GM12878 (cell line): ENCODE measurements around the gene MTA3. TPM values are rescaled to one million over a fixed set of nuclear protein-coding genes. Genes with fewer than 3 reads are reported as not detected.

ENCODE experiments used
- ATAC-seq: fragments of 200-7000 bp; cut with Tn5 transposase; 3 replicates; pipeline ENCODE4 v1.9.1; 2020; ENCODE audit warnings: mild to moderate bottlenecking, moderate library complexity
- BruUV-seq: library from RNA; stranded (reverse); fragments of 400-500 nt; replicated peaks from 2 replicates; lab custom pipeline; 2021; lab: Mats Ljungman, UMichigan
- CTCF ChIA-PET: fragments of 300-600 bp; sonication (Branson Sonifier 250); formaldehyde crosslinking; extraction: SDS; loops from one replicate; lab custom pipeline; 2021; ENCODE audit warnings: inconsistent platforms; lab: Yijun Ruan, JAX
- POLR2A ChIA-PET: fragments of 350-600 bp; formaldehyde crosslinking; extraction: SDS; loops from one replicate; lab custom pipeline; 2021; ENCODE audit warnings: inconsistent platforms; lab: Charles Lee
- RAD21 ChIA-PET: fragments of 300-600 bp; sonication (Branson Sonifier 250); formaldehyde crosslinking; loops from one replicate; lab custom pipeline; 2023; ENCODE audit warnings: antibody characterized with exemption; ENCODE audit not compliant: unreplicated experiment; lab: Charles Lee
- SMC1A ChIA-PET: fragments of 300-600 bp; sonication (Branson Sonifier 250); formaldehyde crosslinking; loops from one replicate; lab custom pipeline; 2023; ENCODE audit not compliant: unreplicated experiment, uncharacterized antibody; lab: Charles Lee
- DNase-seq: peaks from one replicate; pipeline ENCODE4 v3.0.0-alpha.2; 2011; ENCODE audit warnings: low read depth, low spot score
- FAIRE-seq: peaks from 3 replicates; lab custom pipeline; 2011; peaks lifted over from hg19 to GRCh38; lab: Jason Lieb, UNC
- H2AFZ ChIP-seq: 2 replicates; pipeline ENCODE4 v1.6.0; 2011; ENCODE audit warnings: low read depth, low read length, control low read depth; ENCODE audit not compliant: control insufficient read depth
- H3K27ac ChIP-seq: 2 replicates; pipeline ENCODE4 v1.5.1; 2011; ENCODE audit warnings: control low read depth; ENCODE audit not compliant: control insufficient read depth, insufficient read depth
- H3K27me3 ChIP-seq, 2 experiments: replicated peaks in 1 of 2; 2 replicates each; pipeline versions ENCODE4 v1.6.0 to v1.6.1; 2011; ENCODE audit warnings: low read length in 1 of 2; ENCODE audit not compliant: control insufficient read depth in 2 of 2, insufficient read depth in 2 of 2
- H3K36me3 ChIP-seq, 2 experiments: 2 replicates each; pipeline ENCODE4 v1.5.1; 2011; ENCODE audit warnings: low read length in 1 of 2; ENCODE audit not compliant: control insufficient read depth in 2 of 2, insufficient read depth in 2 of 2
- H3K4me1 ChIP-seq: 2 replicates; pipeline ENCODE4 v1.6.1; 2011; ENCODE audit warnings: mild to moderate bottlenecking, low read length, moderate library complexity, mixed read lengths; ENCODE audit not compliant: control insufficient read depth, insufficient read depth
- H3K4me2 ChIP-seq: 2 replicates; pipeline ENCODE4 v1.6.0; 2011; ENCODE audit warnings: control low read depth; ENCODE audit not compliant: control insufficient read depth, insufficient read depth
- H3K4me3 ChIP-seq: fragments of 200-600 bp; sonication (generic); 2 replicates; pipeline ENCODE4 v1.5.1; 2016
- H3K79me2 ChIP-seq: 2 replicates; pipeline ENCODE4 v1.6.0; 2011; ENCODE audit warnings: low read length; ENCODE audit not compliant: control insufficient read depth, insufficient read depth
- H3K9ac ChIP-seq: 2 replicates; pipeline ENCODE4 v1.8.0; 2011; ENCODE audit warnings: low read length, control low read depth, mixed read lengths; ENCODE audit not compliant: control insufficient read depth, insufficient read depth
- H3K9me3 ChIP-seq: replicated peaks from 3 replicates; pipeline ENCODE4 v1.5.1; 2011; ENCODE audit warnings: mild to moderate bottlenecking, low read length; ENCODE audit not compliant: control insufficient read depth, insufficient read depth
- H4K20me1 ChIP-seq: 2 replicates; pipeline ENCODE4 v1.6.0; 2011; ENCODE audit not compliant: control insufficient read depth, insufficient read depth
- JUNB ChIP-seq: IDR thresholded peaks from 2 replicates; pipeline ENCODE4 v1.6.1; 2016; ENCODE audit warnings: antibody characterized with exemption, mild to moderate bottlenecking
- NRF1 ChIP-seq: conservative IDR thresholded peaks from 2 replicates; pipeline ENCODE4 v1.6.1; 2011; ENCODE audit warnings: mild to moderate bottlenecking, low read depth, low read length, improper control_type of control experiment
- TAF1 ChIP-seq: IDR thresholded peaks from 2 replicates; pipeline ENCODE4 v1.6.1; 2011; ENCODE audit warnings: mild to moderate bottlenecking, low read depth, low read length, borderline replicate concordance
- YY1 ChIP-seq: IDR thresholded peaks from 2 replicates; pipeline ENCODE4 v1.6.1; 2011; ENCODE audit warnings: low read depth, mild to moderate bottlenecking, low read length
- ZNF24 ChIP-seq: fragments of 450-650 bp; IDR thresholded peaks from 2 replicates; pipeline ENCODE4 v1.6.1; 2017; ENCODE audit warnings: antibody characterized with exemption, mild to moderate bottlenecking
- WGBS: methylation state at CpG from one replicate; pipeline ENCODE4 v1.1.6; 2016; ENCODE audit warnings: low lambda C conversion rate; ENCODE audit not compliant: insufficient replicate concordance, insufficient coverage; ENCODE audit errors: missing lambda C conversion rate; 5-methylcytosine and 5-hydroxymethylcytosine counted together
- in situ Hi-C: fragments of 300-500 bp; cut with MboI; formaldehyde crosslinking; loops from 9 replicates; pipeline ENCODE4 v1.14.3; 2018; ENCODE audit warnings: mixed read lengths
- intact Hi-C: fragments of 100-400 bp; cut with micrococcal nuclease; formaldehyde crosslinking; loops from one replicate; pipeline ENCODE4 v1.14.2; 2022; ENCODE audit not compliant: unreplicated experiment
- polyA plus RNA-seq, 11 experiments: library from polyadenylated mRNA; depleted of rRNA in 4 of 11; unstranded in 6 of 11; stranded (reverse) in 5 of 11; fragments of >200 nt; fragmentation: Nextera tagmentation in 4 of 11; fragmentation: Illumina TruSeq in 1 of 11; extraction: Ambion mirVana in 4 of 11; extraction: Trizol in 1 of 11; gene quantifications; 1 replicate in 1 of 11; 2 replicates in 10 of 11; pipeline versions ENCODE4 v1.2.1 to v1.2.3, GENCODE V29; 2011 to 2016; ENCODE audit warnings: inconsistent platforms in 2 of 11, missing spikeins in 2 of 11, low read depth in 1 of 11
- total RNA-seq, 4 experiments: library from RNA; depleted of rRNA in 3 of 4; stranded (reverse); fragments of >200 nt in 3 of 4; fragmentation: Illumina TruSeq in 1 of 4; extraction: Trizol in 1 of 4; gene quantifications; 2 replicates each; pipeline versions ENCODE4 v1.2.1 to v1.2.3, GENCODE V29; 2013 to 2021
- TF ChIP-seq, protein P1 (sequence below): fragments of 450-650 bp; IDR thresholded peaks from 2 replicates; pipeline ENCODE4 v1.6.1; 2017; ENCODE audit warnings: mild to moderate bottlenecking, moderate library complexity
- TF ChIP-seq, protein P2 (sequence below): IDR thresholded peaks from 2 replicates; pipeline ENCODE4 v1.6.1; 2012; ENCODE audit warnings: low read depth, low read length, improper control_type of control experiment

MTA3 gene
- total and polyA plus RNA-seq, 10 of the 15 experiments (the other 5 are each of a cell fraction or from before 2014, with no cell fraction given), result 17.6 to 45.5 (median 26.5) TPM

DNA sequence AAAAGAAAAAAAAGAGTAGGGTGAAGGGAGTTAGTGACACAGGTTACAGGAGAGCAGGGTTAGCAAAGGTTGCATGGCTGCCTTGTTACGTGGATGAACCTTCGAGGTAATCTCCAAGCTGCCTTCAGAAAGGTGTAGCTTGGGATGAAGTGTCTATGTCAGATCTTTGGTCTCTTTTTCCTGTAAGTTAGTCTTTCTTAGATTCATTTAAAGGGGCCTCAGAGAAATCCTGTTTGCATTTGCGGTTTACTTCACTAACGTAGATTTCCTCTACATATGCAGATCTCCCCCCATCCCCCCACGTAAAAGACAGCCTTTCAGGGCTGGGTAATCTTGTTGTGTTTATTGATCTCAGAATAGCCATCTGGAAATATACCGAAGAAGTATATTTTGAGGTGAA is 83.7 kb downstream of the MTA3 start:
- H2AFZ ChIP-seq, result no peak overlapping the region
- no peak for DNase-seq
- no peaks in the 10 kb centered on the region for H3K79me2 ChIP-seq
- H3K4me1 ChIP-seq, result no peaks in the 10 kb centered on the region
- TF ChIP-seq TAF1, result no peak
- TF ChIP-seq YY1, result no peak
- no peak for TF ChIP-seq NRF1
- TF ChIP-seq ZNF24, result no peak
- TF ChIP-seq, protein P1, sequence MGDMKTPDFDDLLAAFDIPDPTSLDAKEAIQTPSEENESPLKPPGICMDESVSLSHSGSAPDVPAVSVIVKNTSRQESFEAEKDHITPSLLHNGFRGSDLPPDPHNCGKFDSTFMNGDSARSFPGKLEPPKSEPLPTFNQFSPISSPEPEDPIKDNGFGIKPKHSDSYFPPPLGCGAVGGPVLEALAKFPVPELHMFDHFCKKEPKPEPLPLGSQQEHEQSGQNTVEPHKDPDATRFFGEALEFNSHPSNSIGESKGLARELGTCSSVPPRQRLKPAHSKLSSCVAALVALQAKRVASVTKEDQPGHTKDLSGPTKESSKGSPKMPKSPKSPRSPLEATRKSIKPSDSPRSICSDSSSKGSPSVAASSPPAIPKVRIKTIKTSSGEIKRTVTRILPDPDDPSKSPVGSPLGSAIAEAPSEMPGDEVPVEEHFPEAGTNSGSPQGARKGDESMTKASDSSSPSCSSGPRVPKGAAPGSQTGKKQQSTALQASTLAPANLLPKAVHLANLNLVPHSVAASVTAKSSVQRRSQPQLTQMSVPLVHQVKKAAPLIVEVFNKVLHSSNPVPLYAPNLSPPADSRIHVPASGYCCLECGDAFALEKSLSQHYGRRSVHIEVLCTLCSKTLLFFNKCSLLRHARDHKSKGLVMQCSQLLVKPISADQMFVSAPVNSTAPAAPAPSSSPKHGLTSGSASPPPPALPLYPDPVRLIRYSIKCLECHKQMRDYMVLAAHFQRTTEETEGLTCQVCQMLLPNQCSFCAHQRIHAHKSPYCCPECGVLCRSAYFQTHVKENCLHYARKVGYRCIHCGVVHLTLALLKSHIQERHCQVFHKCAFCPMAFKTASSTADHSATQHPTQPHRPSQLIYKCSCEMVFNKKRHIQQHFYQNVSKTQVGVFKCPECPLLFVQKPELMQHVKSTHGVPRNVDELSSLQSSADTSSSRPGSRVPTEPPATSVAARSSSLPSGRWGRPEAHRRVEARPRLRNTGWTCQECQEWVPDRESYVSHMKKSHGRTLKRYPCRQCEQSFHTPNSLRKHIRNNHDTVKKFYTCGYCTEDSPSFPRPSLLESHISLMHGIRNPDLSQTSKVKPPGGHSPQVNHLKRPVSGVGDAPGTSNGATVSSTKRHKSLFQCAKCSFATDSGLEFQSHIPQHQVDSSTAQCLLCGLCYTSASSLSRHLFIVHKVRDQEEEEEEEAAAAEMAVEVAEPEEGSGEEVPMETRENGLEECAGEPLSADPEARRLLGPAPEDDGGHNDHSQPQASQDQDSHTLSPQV, result no peak
- TF ChIP-seq JUNB, result no peak
- TF ChIP-seq, protein P2, sequence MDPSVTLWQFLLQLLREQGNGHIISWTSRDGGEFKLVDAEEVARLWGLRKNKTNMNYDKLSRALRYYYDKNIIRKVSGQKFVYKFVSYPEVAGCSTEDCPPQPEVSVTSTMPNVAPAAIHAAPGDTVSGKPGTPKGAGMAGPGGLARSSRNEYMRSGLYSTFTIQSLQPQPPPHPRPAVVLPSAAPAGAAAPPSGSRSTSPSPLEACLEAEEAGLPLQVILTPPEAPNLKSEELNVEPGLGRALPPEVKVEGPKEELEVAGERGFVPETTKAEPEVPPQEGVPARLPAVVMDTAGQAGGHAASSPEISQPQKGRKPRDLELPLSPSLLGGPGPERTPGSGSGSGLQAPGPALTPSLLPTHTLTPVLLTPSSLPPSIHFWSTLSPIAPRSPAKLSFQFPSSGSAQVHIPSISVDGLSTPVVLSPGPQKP, result no peak
- 89% methylated on average over 6 of the region's 6 CpGs for WGBS
- no peak for ATAC-seq
- H3K9ac ChIP-seq, result no peak overlapping the region
- no TSS peak for BruUV-seq
- FAIRE-seq, result no peak
- no peaks in the 10 kb centered on the region for H3K27me3 ChIP-seq
- H3K4me2 ChIP-seq, result no peak overlapping the region
- intact Hi-C loops, result no loop called here
- H4K20me1 ChIP-seq, result no peaks in the 10 kb centered on the region
- SMC1A ChIA-PET, result interaction anchor here (0.9 to 1.4 kb wide), 2 partner anchors 12 to 140 kb away, joined by 3 to 5 read pairs; no protein-coding TSS in a partner anchor
- H3K27ac ChIP-seq, result no peak overlapping the region
- H3K36me3 ChIP-seq, result no peaks in the 10 kb centered on the region; a peak in 1 of 4 replicates
- POLR2A ChIA-PET, result no interaction called here
- CTCF ChIA-PET, result interaction anchor here (1.8 kb wide), 1 partner anchor 11 kb away, joined by 4 read pairs; no protein-coding TSS in a partner anchor
- in situ Hi-C loops, result loop anchor here (25.0 kb wide), 1 partner anchor 790 kb away; no protein-coding TSS in a partner anchor
- no peak overlapping the region for H3K4me3 ChIP-seq
- RAD21 ChIA-PET, result no interaction called here
- no peaks in the 10 kb centered on the region for H3K9me3 ChIP-seq
